SU-DHL-6 (cell line): ENCODE data around the gene CAMK2N2.

Experiments used
- EZH2phosphoT487 ChIP-seq: fragments of 200-600 bp; sonication (generic), shearing (Covaris generic); conservative IDR thresholded peaks from 2 replicates; pipeline ENCODE4 v1.6.1; 2018; ENCODE audit warnings: mild to moderate bottlenecking, antibody characterized with exemption, low read length, moderate library complexity, mixed read lengths
- TF ChIP-seq, protein P1 (sequence below): fragments of 200-600 bp; sonication (generic); IDR thresholded peaks from one replicate; pipeline ENCODE4 v1.5.1; 2017; ENCODE audit warnings: antibody characterized with exemption, mild to moderate bottlenecking, low read length, moderate library complexity; ENCODE audit not compliant: insufficient read depth, poor library complexity, severe bottlenecking

DNA sequence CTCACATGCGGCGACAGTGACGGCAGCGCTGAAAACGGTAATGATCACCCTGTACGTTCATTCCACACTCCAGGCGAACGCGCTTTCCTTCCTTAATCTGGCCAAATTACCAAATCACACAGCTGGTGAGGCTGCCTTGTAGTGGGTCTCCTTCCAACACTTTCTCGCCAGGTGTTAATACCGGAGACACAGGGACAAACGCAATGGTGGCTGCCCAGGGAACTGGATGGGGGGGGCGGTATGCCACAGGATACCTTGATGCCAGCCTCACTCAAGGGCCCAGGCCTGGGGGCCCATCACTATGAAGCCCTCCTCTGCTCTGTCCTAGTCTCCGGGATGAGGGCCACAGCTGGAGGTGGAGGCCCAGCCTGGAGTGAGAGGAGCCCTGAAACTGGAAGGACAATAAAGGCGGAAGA, 1.4 kb upstream of the CAMK2N2 start:
- TF ChIP-seq, protein P1, sequence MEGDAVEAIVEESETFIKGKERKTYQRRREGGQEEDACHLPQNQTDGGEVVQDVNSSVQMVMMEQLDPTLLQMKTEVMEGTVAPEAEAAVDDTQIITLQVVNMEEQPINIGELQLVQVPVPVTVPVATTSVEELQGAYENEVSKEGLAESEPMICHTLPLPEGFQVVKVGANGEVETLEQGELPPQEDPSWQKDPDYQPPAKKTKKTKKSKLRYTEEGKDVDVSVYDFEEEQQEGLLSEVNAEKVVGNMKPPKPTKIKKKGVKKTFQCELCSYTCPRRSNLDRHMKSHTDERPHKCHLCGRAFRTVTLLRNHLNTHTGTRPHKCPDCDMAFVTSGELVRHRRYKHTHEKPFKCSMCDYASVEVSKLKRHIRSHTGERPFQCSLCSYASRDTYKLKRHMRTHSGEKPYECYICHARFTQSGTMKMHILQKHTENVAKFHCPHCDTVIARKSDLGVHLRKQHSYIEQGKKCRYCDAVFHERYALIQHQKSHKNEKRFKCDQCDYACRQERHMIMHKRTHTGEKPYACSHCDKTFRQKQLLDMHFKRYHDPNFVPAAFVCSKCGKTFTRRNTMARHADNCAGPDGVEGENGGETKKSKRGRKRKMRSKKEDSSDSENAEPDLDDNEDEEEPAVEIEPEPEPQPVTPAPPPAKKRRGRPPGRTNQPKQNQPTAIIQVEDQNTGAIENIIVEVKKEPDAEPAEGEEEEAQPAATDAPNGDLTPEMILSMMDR, result no peak
- TF ChIP-seq EZH2phosphoT487, result no peak
